Fibroblast of mammary gland (primary cell): ENCODE data around the gene CDC14B.

ENCODE experiments used
- DNase-seq: peaks from one replicate; pipeline ENCODE4 v3.0.0-alpha.2; 2010; ENCODE audit warnings: low read depth
- H3K4me3 ChIP-seq: 2 replicates; pipeline ENCODE4 v1.5.1; 2011; ENCODE audit warnings: low read depth, mild to moderate bottlenecking, low read length, moderate library complexity; ENCODE audit not compliant: control insufficient read depth
- TF ChIP-seq, protein P1 (sequence below): conservative IDR thresholded peaks from 2 replicates; pipeline ENCODE4 v1.5.1; 2011; ENCODE audit warnings: low read depth, low read length, inconsistent platforms; ENCODE audit not compliant: control insufficient read depth, insufficient read depth

CDC14B gene

DNA sequence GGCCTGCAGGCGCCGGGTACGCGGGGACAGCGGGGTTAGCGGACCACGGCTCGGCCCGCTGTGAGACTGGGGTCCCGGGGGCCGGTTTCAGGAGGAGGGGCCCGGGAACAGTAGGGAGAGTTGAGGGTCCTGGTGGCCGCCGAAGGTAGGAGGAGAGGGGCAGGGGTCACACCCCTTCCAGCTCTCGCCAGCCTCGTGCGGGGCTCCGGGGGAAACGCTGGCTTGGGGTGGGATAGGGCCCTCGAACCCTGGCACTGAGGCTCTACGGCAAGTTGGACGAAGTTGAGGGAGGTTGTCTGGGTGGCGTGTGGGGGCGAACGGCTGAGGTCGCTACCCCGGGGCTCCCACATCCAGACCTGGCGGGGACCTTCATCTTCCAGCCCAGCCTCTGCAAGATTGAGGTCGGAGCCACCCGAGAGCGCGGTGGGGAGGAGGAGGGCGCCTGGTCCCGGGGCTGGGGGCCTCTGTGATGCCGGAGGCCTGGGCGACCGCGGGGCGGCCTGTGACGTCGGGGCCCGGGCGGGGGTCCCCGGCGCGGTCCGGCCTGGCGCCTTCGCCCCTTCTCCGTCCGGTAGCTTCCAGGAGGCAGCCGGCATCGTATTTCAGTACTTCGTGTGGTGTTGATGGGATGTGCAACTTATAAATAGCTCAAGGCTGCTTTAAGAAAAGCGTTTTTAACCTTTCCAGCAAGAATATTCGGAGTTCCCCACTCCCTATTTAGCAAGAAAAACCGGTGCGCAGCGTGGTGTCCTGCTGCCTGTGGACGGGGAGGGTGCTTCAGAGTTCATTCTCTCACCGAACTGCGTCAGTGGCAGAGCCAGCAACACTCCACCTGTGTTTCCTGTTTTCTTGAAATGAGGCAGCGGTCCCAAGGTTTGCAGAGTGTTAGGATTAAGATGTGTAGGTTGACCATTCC, 168.8 kb downstream of the CDC14B start:
- peak overlapping the region; percentile 74 for H3K4me3 ChIP-seq

More for the DNA sequence above, 168.8 kb downstream of the CDC14B start:
- peak; percentile 35 for DNase-seq
- TF ChIP-seq, protein P1, sequence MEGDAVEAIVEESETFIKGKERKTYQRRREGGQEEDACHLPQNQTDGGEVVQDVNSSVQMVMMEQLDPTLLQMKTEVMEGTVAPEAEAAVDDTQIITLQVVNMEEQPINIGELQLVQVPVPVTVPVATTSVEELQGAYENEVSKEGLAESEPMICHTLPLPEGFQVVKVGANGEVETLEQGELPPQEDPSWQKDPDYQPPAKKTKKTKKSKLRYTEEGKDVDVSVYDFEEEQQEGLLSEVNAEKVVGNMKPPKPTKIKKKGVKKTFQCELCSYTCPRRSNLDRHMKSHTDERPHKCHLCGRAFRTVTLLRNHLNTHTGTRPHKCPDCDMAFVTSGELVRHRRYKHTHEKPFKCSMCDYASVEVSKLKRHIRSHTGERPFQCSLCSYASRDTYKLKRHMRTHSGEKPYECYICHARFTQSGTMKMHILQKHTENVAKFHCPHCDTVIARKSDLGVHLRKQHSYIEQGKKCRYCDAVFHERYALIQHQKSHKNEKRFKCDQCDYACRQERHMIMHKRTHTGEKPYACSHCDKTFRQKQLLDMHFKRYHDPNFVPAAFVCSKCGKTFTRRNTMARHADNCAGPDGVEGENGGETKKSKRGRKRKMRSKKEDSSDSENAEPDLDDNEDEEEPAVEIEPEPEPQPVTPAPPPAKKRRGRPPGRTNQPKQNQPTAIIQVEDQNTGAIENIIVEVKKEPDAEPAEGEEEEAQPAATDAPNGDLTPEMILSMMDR: no peak
